Kidney (tissue), 14 donors: ENCODE results near the gene TNS3. TPM values are rescaled to one million over a fixed set of nuclear protein-coding genes. Genes with fewer than 3 reads are reported as not detected.

ENCODE experiments used
- DNase-seq, 5 donors: peaks; one replicate each; pipeline ENCODE4 v3.0.0-alpha.2; 2013 to 2020
- FAIRE-seq: peaks from 2 replicates; lab custom pipeline; 2012; peaks lifted over from hg19 to GRCh38; lab: Jason Lieb, UNC
- H3K27ac ChIP-seq, 2 donors: one replicate each; pipeline ENCODE4 v1.7.0; 2013; ENCODE audit warnings: low read depth in 2 of 2, low read length in 2 of 2, inconsistent platforms in 1 of 2
- H3K27me3 ChIP-seq: one replicate; pipeline ENCODE4 v1.7.1; 2013; ENCODE audit warnings: low read length, inconsistent platforms; ENCODE audit not compliant: control insufficient read depth, insufficient read depth
- H3K36me3 ChIP-seq, 3 donors: one replicate each; pipeline versions ENCODE4 v1.7.0 to v1.7.1; 2013; ENCODE audit warnings: low read length in 3 of 3, control low read depth in 1 of 3, inconsistent platforms in 1 of 3; ENCODE audit not compliant: insufficient read depth in 3 of 3, control insufficient read depth in 2 of 3
- H3K4me1 ChIP-seq, 3 donors: one replicate each; pipeline versions ENCODE4 v1.7.0 to v1.7.1; 2013; ENCODE audit warnings: low read length in 3 of 3, inconsistent platforms in 1 of 3, low read depth in 1 of 3; ENCODE audit not compliant: control insufficient read depth in 2 of 3, insufficient read depth in 2 of 3
- H3K4me3 ChIP-seq, 3 donors: one replicate each; pipeline versions ENCODE4 v1.7.0 to v1.8.1; 2013; ENCODE audit warnings: low read length in 3 of 3, control low read depth in 1 of 3, inconsistent platforms in 1 of 3
- H3K9ac ChIP-seq, 3 donors: one replicate each; pipeline versions ENCODE4 v1.7.0 to v1.7.1; 2013; ENCODE audit warnings: low read length in 3 of 3, control low read depth in 1 of 3, inconsistent platforms in 1 of 3
- H3K9me3 ChIP-seq, 3 donors: one replicate each; pipeline versions ENCODE4 v1.7.0 to v1.7.1; 2013; ENCODE audit warnings: low read length in 3 of 3, control low read depth in 1 of 3, inconsistent platforms in 1 of 3; ENCODE audit not compliant: control insufficient read depth in 2 of 3, insufficient read depth in 1 of 3
- intact Hi-C: fragments of 100-400 bp; cut with DNase I; formaldehyde crosslinking; loops from one replicate; pipeline ENCODE4 v1.11.1; 2022
- polyA plus RNA-seq: library from polyadenylated mRNA; stranded (reverse); fragments of 350-450 nt; fragmentation: Illumina TruSeq; extraction: RNeasy Lipid Tissue Mini Kit (QIAGEN cat#74804); gene quantifications from one replicate; pipeline ENCODE4 v1.2.3, GENCODE V29; 2014; ENCODE audit warnings: low read depth, low replicate concordance; ENCODE audit not compliant: insufficient read depth
- total RNA-seq: library from RNA; stranded (reverse); fragmentation: NEBNext Ultra II Directional; extraction: Animal tissue kit (Norgen Biotek cat#: 25700); gene quantifications from one replicate; pipeline ENCODE4 v1.2.1, GENCODE V29; 2021
- TF ChIP-seq, protein P1 (sequence below): IDR thresholded peaks from 3 replicates; pipeline ENCODE4 v1.5.1; 2012; ENCODE audit warnings: mild to moderate bottlenecking, moderate library complexity, borderline replicate concordance; ENCODE audit not compliant: insufficient read depth; ENCODE audit errors: extremely low read depth
- donor health status: control.
- donor health status: control.
- donor health status: control.
- donor health status: control.
- donor health status: control.
- donor health status: DM: yes; HTN: yes; CAD: no.
- donor health status: Normal renal cell carcinoma (clear cell type).

Gene TNS3
- total and polyA plus RNA-seq, 2 donors from 2014 or later = 38.4 to 198 TPM

DNA sequence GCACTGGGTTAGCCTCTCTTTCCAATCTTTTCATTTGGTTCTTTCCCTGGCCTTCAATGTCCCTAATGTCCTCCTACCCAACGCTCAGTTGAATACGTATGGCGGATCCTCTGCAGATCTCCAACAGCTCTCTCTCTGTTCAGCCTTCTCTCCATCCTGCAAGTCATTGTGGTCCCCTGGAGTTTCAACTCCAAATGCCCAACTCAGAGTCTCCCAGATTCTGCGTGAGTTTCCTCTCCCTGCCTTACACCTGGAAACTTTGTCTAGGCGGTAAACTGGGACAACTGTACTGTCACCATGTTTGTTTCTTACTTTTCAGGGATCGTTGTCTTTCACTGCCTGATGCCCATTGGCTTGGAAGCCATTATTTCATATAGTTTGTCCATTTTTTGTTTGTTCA lies 273.1 kb downstream of the TNS3 start:
- Histone ChIP-seq H3K27me3 (no peaks in the 10 kb centered on the region), H3K36me3 (peaks cover 0 to 22% (median 11%) of the 10 kb centered on the region in 3 donors), H3K9me3 (no peaks in the 10 kb centered on the region), H3K4me1 (peaks cover 0 to 3% (median 2%) of the 10 kb centered on the region in 3 donors), H3K9ac (no peak overlapping the region), H3K27ac (no peak overlapping the region), H3K4me3 (no peak overlapping the region)
- DNase-seq (no peak), FAIRE-seq (no peak)
- intact Hi-C loops = no loop called here
- TF ChIP-seq, protein P1, sequence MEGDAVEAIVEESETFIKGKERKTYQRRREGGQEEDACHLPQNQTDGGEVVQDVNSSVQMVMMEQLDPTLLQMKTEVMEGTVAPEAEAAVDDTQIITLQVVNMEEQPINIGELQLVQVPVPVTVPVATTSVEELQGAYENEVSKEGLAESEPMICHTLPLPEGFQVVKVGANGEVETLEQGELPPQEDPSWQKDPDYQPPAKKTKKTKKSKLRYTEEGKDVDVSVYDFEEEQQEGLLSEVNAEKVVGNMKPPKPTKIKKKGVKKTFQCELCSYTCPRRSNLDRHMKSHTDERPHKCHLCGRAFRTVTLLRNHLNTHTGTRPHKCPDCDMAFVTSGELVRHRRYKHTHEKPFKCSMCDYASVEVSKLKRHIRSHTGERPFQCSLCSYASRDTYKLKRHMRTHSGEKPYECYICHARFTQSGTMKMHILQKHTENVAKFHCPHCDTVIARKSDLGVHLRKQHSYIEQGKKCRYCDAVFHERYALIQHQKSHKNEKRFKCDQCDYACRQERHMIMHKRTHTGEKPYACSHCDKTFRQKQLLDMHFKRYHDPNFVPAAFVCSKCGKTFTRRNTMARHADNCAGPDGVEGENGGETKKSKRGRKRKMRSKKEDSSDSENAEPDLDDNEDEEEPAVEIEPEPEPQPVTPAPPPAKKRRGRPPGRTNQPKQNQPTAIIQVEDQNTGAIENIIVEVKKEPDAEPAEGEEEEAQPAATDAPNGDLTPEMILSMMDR = no peak

DNA sequence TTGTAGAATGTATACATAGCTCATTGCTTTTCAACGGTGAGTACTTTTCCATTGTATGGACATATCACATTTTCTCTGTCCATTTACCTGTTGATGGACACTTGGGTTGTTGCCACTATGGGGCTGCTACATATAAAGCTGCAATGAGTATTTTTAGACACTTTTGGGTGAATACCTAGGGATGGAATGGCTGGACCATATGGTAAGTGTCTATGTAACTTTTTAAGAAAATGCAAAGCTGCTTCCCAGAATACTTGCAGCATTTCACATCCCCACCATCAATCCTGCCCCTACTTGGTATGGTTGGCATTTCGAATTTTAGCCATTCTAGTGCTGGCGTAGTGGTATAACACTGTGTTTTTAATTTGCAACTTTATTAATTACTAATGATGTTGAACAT lies 274.6 kb downstream of the TNS3 start:
- Histone ChIP-seq H3K9ac (no peak overlapping the region), H3K36me3 (peaks cover 2 to 34% (median 19%) of the 10 kb centered on the region in 3 donors), H3K4me1 (no peaks in the 10 kb centered on the region), H3K9me3 (no peaks in the 10 kb centered on the region), H3K4me3 (no peak overlapping the region), H3K27me3 (no peaks in the 10 kb centered on the region), H3K27ac (no peak overlapping the region)
- DNase-seq (no peak), FAIRE-seq (no peak)
- TF ChIP-seq, protein P1 = no peak
- intact Hi-C loops = no loop called here

- Histone ChIP-seq H3K27me3 (no peaks in the 10 kb centered on the region), H3K9me3 (no peaks in the 10 kb centered on the region), H3K4me3 (no peak overlapping the region), H3K36me3 (peaks cover 5 to 50% (median 37%) of the 10 kb centered on the region in 3 donors), H3K27ac (no peak overlapping the region), H3K9ac (no peak overlapping the region), H3K4me1 (no peaks in the 10 kb centered on the region)
- TF ChIP-seq, protein P1 = no peak
- DNase-seq (no peak), FAIRE-seq (no peak)
- intact Hi-C loops = no loop called here
Observed at GRCh38 chr7:47304727-47305719, 276.9 kb downstream of the TNS3 start.
